Adrenal gland (tissue), 12 donors: ENCODE data around the gene CEACAM18. TPM values are rescaled to one million over a fixed set of nuclear protein-coding genes. Genes with fewer than 3 reads are reported as not detected.
A peak's percentile ranks its signal among the peaks of the same experiment; 100 is the strongest.

Experiments
- DNase-seq, 7 donors: peaks; one replicate each; pipeline ENCODE4 v3.0.0-alpha.2; 2019 to 2020
- H3K27ac ChIP-seq, 5 donors: fragments of 200-600 bp; sonication (generic) in 4 of 5; 1 replicate in 3 of 5; 2 replicates in 2 of 5; pipeline versions ENCODE4 v1.5.1 to v1.8.0; 2016 to 2020; ENCODE audit warnings: mild to moderate bottlenecking in 1 of 5
- H3K27me3 ChIP-seq: fragments of 200-600 bp; 2 replicates; pipeline ENCODE4 v1.8.0; 2021
- H3K36me3 ChIP-seq, 2 donors: fragments of 200-600 bp; replicated peaks in 1 of 2; 1 replicate in 1 of 2; 2 replicates in 1 of 2; pipeline versions ENCODE4 v1.5.1 to v1.8.0; 2018 to 2022
- H3K4me1 ChIP-seq, 2 donors: fragments of 200-600 bp; replicated peaks in 1 of 2; 1 replicate in 1 of 2; 2 replicates in 1 of 2; pipeline versions ENCODE4 v1.5.1 to v1.8.0; 2018 to 2021
- H3K4me3 ChIP-seq, 4 donors: fragments of 200-600 bp; sonication (generic) in 3 of 4; one replicate each; pipeline ENCODE4 v1.5.1; 2016 to 2018
- H3K9me3 ChIP-seq, 3 donors: fragments of 200-600 bp; sonication (generic) in 1 of 3; replicated peaks in 1 of 3; 1 replicate in 2 of 3; 2 replicates in 1 of 3; pipeline versions ENCODE4 v1.5.1 to v1.8.0; 2016 to 2021
- POLR2A ChIP-seq, 2 donors: fragments of 450-650 bp; IDR thresholded peaks; one replicate each; pipeline ENCODE4 v1.6.1; 2017; ENCODE audit warnings: antibody characterized with exemption in 2 of 2, mild to moderate bottlenecking in 2 of 2, moderate library complexity in 1 of 2
- WGBS, 4 donors: extraction: QIAGEN DNeasy Blood & Tissue Kit in 2 of 4; methylation state at CpG; one replicate each; pipeline versions ENCODE4 v1.1.5 to v1.1.7; 2013 to 2017; 5-methylcytosine and 5-hydroxymethylcytosine counted together
- intact Hi-C, 2 donors: fragments of 100-400 bp; cut with DNase I; formaldehyde crosslinking; loops; one replicate each; pipeline versions ENCODE4 v1.14.1 to v1.15.0; 2022 to 2023
- polyA plus RNA-seq, 3 donors: library from polyadenylated mRNA; stranded (reverse); fragments of 200-250 nt in 2 of 3; fragments of 350-450 nt in 1 of 3; fragmentation: Illumina TruSeq in 1 of 3; extraction: RNeasy Lipid Tissue Mini Kit (QIAGEN cat#74804) in 1 of 3; gene quantifications; one replicate each; pipeline ENCODE4 v1.2.3, GENCODE V29; 2013 to 2014
- total RNA-seq, 9 donors: library from RNA; depleted of rRNA in 4 of 9; stranded (reverse); fragments of >200 nt in 4 of 9; fragments of 120-200 nt in 1 of 9; fragmentation: NEBNext Ultra II Directional in 1 of 9; extraction: Animal tissue kit (Norgen Biotek cat#: 25700) in 1 of 9; gene quantifications; one replicate each; pipeline versions ENCODE4 v1.1.0 to v1.2.4, GENCODE V29; 2013 to 2023
- TF ChIP-seq, protein P1 (sequence below), 6 experiments: fragments of 450-650 bp in 4 of 6; fragments of 200-600 bp in 2 of 6; sonication (generic) in 1 of 6; IDR thresholded peaks; 1 replicate in 5 of 6; 2 replicates in 1 of 6; pipeline versions ENCODE4 v1.5.1 to v1.8.0; 2016 to 2021; ENCODE audit warnings: antibody characterized with exemption in 6 of 6, mild to moderate bottlenecking in 2 of 6, moderate library complexity in 1 of 6
- donor health status: healthy with polysubstance abuse.
- donor health status: Bipolar disorder and iron deficiency.
- donor health status: DM: yes; HTN: yes; CAD: no.
- donor health status: DM: no; HTN: no; CAD: no.
- donor health status: DM: no; HTN: no; CAD: no.
- donor health status: DM: yes; HTN: yes; CAD: no.

CEACAM18 gene
- total and polyA plus RNA-seq, 12 donors: not detected

DNA sequence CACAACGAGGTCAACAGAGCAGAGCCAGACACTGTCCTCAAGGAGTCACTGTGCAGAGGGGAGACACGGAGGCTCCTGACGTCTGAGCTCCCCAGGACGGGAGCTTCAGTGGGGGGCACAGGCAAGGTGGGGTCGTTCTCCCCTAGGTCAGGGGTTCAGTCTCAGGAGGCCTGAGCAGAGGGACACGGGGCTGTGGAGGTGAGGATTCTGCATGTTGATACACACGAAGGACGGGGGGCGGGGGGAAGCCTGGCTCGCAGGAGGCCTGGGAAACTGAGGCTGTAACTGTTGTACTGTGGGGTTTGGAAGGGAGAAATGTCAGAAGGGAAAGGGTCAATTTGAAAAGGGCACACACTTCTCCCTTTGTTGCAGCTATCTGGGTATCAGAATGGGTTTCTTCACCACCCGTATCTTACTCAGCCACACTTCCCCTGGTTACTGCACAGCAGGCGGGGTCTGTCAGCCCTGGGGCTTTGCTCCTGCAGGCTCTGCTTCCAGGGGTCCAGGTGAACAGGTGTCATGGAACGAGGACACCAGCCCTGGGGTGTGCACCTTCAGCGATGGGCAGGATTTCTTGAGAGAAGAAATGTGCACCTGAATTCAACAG, 19.3 kb upstream of the CEACAM18 start:
- TF ChIP-seq POLR2A (IDR thresholded peaks at IDR 0.05): no peak
- TF ChIP-seq, protein P1, sequence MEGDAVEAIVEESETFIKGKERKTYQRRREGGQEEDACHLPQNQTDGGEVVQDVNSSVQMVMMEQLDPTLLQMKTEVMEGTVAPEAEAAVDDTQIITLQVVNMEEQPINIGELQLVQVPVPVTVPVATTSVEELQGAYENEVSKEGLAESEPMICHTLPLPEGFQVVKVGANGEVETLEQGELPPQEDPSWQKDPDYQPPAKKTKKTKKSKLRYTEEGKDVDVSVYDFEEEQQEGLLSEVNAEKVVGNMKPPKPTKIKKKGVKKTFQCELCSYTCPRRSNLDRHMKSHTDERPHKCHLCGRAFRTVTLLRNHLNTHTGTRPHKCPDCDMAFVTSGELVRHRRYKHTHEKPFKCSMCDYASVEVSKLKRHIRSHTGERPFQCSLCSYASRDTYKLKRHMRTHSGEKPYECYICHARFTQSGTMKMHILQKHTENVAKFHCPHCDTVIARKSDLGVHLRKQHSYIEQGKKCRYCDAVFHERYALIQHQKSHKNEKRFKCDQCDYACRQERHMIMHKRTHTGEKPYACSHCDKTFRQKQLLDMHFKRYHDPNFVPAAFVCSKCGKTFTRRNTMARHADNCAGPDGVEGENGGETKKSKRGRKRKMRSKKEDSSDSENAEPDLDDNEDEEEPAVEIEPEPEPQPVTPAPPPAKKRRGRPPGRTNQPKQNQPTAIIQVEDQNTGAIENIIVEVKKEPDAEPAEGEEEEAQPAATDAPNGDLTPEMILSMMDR (IDR thresholded peaks at IDR 0.05): no peak
- H3K4me3 ChIP-seq: no peak overlapping the region
- no peaks in the 10 kb centered on the region for H3K4me1 ChIP-seq
- WGBS, 4 donors: 74 to 82% (median 78%) methylated on average over 10 to 14 of the region's 14 CpGs
- intact Hi-C loops: no loop called here
- no peaks in the 10 kb centered on the region for H3K36me3 ChIP-seq
- peak in 1 of 7 donors; percentile 16 for DNase-seq
- H3K27me3 ChIP-seq: peaks cover 5% of the 10 kb centered on the region
- H3K9me3 ChIP-seq: no peaks in the 10 kb centered on the region
- H3K27ac ChIP-seq: no peak overlapping the region

DNA sequence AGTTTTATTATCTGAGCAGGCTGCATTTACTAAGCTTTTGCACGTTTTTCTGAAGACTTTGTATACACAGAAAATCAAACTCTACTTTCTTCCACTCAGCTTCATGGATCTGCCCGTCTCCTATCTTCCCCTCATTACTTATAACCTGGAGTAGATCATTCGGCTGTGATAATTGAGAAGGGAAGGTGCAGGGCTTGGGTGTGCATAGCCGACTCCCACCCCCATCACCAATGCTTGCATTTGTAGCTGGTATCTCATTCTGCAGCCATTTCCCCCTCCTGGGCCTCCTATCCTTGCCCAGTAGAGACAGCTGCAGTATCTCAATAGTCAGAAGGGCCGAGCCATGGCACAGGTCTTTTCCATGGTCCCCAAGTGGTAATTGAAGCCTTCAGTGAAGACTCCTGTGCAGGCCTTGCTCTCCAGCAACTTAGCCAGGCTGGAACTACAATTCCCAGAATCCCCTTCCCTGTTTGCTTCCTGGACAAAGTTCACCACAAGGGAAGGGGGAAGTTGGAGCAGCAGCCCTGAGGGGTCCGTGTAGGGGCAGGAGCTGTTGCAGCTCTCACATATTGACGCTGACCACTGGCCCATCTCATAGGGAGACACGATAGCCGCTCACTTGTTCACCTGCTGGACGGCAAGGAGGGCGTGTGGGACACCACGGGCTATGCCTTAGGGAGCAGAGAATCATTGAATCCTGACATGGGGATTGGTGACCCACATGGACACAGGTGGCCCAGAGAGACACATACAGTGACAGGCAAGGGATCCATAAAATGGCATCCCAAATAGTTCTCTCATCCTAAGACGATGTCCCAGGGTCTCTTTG, 18.0 kb upstream of the CEACAM18 start:
- no peaks in the 10 kb centered on the region for H3K4me1 ChIP-seq
- H3K4me3 ChIP-seq: no peak overlapping the region
- H3K36me3 ChIP-seq: no peaks in the 10 kb centered on the region
- peaks cover 5% of the 10 kb centered on the region for H3K27me3 ChIP-seq
- H3K9me3 ChIP-seq: no peaks in the 10 kb centered on the region
- peak in 1 of 7 donors; percentile 23 for DNase-seq
- peak overlapping the region in 1 of 5 donors; percentile 68 for H3K27ac ChIP-seq
- intact Hi-C loops: loop anchor here in 1 of 2 donors (10.0 kb wide), 1 partner anchor 194 kb away; no protein-coding TSS in a partner anchor
- 55 to 58% (median 55%) methylated on average over 8 to 13 of the region's 13 CpGs for WGBS, 4 donors
- TF ChIP-seq, protein P1 (IDR thresholded peaks at IDR 0.05): no peak
- no peak for TF ChIP-seq POLR2A (IDR thresholded peaks at IDR 0.05)

DNA sequence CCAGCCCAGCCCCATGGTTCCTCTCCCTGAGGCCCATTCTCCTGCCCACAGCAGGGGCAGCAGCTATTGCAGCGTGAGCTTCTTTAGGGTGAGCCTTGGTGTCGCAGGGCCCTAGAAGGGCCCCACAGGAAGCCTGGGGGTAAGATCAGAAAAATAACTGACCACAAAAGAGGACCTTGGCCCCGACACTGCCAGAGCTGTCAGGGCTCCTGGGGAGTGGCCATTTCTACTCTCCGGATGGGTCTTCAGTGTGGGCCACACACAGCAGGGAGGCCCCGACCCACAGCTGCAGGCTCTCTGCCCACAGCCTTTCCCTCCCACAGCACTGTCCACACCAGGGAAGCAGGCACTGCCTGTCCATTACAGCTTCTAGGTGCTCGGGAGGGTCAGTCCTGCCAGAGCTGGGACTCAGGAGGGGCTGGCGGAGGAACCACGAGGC, 16.6 kb upstream of the CEACAM18 start:
- no peaks in the 10 kb centered on the region for H3K4me1 ChIP-seq
- H3K27me3 ChIP-seq: peaks cover 5% of the 10 kb centered on the region
- intact Hi-C loops: loop anchor here in 1 of 2 donors (10.0 kb wide), 1 partner anchor 193 kb away; no protein-coding TSS in a partner anchor
- TF ChIP-seq POLR2A (IDR thresholded peaks at IDR 0.05): no peak
- no peak overlapping the region for H3K4me3 ChIP-seq
- peak overlapping the region in 3 of 5 donors; percentile 30 to 69 (median 37) for H3K27ac ChIP-seq
- H3K9me3 ChIP-seq: no peaks in the 10 kb centered on the region
- H3K36me3 ChIP-seq: no peaks in the 10 kb centered on the region
- DNase-seq: peak in 6 of 7 donors; percentile 25 to 58 (median 36)
- 53 to 68% (median 56%) methylated on average over 6 to 8 of the region's 8 CpGs for WGBS, 4 donors

DNA sequence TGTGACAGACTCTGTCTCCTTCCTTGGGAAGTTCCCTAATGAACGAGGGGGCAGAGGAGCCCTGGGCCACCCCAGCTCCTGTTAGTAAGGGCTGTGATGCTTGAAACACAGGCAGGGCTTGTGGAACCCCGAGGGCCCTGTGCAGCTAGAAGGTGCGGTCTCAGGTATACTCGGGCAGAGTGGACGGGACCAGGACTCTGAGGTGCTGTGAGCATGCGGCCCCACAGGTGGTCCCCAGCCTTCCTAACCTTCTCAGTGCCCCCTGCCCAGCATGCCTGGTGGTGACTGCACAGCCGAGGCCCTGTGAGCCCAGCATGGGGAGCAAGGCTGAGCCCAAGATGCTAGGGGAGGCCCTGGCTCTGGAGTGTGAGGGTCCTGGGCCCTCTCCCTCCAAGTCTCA, 16.1 kb upstream of the CEACAM18 start:
- Histone ChIP-seq H3K4me1 (no peaks in the 10 kb centered on the region), H3K9me3 (no peaks in the 10 kb centered on the region), H3K27ac (peak overlapping the region in 3 of 5 donors; percentile 26 to 69 (median 37)), H3K27me3 (peaks cover 5% of the 10 kb centered on the region), H3K4me3 (no peak overlapping the region), H3K36me3 (no peaks in the 10 kb centered on the region)
- intact Hi-C loops: loop anchor here in 1 of 2 donors (10.0 kb wide), 1 partner anchor 193 kb away; no protein-coding TSS in a partner anchor
- peak in 1 of 7 donors; percentile 17 for DNase-seq
- WGBS, 4 donors: 40 to 74% (median 65%) methylated on average over 1 to 7 of the region's 7 CpGs
- no peak for TF ChIP-seq POLR2A (IDR thresholded peaks at IDR 0.05)
- TF ChIP-seq, protein P1 (IDR thresholded peaks at IDR 0.05): no peak
